CD1c-positive myeloid dendritic cell (primary cell): Measurements from ENCODE around the gene EPB41L1.

Experiments used
- DNase-seq: peaks from one replicate; pipeline ENCODE4 v3.0.0-alpha.2; 2016; ENCODE audit errors: extremely low spot score

EPB41L1 gene

DNA sequence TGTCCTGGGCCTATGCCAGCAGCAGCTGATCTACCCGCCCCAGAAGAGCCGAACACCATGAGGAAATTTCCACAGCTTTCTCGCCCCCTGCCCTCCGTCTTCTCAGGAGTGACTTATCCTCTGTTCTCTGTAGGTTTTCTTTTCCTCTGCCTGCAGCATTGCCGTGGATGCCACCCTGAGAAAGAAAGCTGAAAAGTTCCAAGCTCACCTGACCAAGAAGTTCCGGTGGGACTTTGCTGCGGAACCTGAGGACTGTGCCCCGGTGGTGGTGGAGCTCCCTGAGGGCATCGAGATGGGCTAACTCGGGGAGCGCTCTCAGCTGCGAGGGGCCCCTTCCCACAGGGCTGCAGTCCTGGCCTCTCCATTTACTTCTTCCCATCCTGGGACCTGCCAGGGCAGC is 100.9 kb downstream of the EPB41L1 start:
- no peak for DNase-seq

DNA sequence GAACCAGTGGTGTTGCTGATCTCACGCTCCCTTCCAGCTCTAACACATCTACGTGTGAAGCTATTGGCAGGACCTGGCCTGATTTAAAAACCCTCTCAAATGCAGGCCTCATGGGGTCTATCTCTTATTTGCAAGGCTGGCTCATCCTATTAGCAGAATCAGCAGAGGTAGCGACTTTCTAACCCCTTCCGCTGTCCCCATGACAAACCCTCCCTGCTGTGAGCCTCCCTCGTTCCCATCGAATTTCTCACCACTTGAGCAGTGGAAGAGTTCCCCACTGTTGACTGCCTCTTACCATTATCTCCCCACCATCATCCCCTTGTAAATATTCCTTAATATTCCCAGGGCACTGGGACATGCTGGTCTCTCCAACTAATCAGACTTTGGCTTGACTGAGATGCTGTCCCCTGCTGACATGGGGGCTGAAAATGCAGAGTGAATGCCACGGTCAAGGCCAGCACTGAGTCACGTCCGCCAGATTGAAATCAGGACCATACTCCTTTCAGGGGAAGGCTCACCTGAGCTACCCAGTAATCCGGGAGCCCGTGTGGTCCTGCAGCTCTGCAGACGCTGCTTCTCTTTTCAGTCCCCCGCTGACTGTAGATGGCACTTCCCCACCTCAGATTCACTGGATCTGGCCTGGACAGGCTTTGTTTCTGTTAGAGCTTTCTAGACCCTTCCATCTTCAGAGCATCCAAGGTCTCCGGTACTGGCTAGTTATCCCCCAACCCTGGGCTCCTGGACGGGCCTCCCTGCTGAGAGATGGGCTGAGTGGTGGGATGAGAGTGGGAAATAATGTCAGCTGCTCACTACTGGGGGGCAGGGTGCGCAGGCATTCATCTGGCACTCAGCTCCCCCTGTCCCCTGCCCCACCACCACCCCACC is 104.9 kb downstream of the EPB41L1 start:
- DNase-seq = no peak

GRCh38 chr20:36260316-36260715 is 105.8 kb downstream of the EPB41L1 start:
- no peak for DNase-seq

- no peak for DNase-seq
These were observed 107.0 kb downstream of the EPB41L1 start for GRCh38 chr20:36261389-36262105.

DNA sequence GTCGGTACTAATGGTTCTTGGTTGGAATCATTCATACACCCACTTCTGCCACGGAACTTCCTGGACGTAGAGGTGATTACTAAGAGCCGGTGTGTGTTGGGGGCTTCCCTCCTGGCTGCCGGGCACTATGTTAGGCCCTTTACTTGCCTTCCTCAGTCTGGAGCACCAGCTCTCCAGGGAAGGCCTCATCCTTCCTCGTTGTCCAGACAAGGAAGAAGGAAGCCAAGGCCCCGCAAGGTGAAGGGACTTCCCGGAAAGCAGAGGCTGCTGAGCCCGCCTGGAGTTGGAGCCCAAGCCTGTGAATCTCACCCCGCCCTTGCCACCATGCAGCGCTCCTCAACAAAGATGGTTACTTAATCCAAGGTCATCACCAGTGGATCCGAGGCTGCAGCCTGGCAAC is 107.9 kb downstream of the EPB41L1 start:
- no peak for DNase-seq

GRCh38 chr20:36264426-36265246 is 110.1 kb downstream of the EPB41L1 start:
- DNase-seq = no peak

GRCh38 chr20:36266189-36266588 is 111.6 kb downstream of the EPB41L1 start:
- no peak for DNase-seq

DNA sequence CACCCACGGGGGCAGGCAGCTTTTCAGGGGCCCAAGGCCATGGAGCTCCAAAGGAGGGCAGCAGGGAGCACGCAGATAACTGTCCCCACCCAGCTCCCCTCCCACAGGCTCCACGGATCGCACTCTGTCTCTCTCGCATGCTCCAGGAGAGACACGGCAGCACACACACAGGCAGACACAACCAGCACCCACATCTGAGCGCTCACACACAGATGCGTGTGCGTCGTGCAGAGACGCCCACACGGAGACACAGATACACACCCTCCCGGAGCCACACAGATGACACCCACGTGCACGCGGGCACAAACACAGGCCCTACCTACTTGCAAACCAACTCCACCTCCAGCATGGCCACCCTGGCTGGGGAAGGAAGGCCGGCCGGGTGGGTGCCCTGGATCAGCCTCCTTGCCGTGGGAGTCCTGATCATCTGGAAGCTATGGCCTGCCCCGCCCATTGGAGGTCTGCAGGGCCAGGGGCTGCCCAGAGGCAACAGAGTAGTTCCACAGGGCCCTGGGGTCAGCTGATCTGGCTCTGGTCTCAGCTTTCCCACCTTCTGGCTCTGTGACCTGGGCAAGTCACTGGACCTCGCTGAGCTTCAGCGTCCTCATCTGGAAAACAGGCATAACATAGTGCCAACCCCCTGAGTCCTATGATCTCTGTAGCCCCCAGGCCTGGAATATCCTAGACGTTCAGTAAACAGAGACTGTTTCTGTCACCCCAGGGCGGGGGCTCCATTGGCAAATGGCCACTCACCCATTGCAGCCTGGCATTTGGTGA is 113.3 kb downstream of the EPB41L1 start:
- DNase-seq = no peak

DNA sequence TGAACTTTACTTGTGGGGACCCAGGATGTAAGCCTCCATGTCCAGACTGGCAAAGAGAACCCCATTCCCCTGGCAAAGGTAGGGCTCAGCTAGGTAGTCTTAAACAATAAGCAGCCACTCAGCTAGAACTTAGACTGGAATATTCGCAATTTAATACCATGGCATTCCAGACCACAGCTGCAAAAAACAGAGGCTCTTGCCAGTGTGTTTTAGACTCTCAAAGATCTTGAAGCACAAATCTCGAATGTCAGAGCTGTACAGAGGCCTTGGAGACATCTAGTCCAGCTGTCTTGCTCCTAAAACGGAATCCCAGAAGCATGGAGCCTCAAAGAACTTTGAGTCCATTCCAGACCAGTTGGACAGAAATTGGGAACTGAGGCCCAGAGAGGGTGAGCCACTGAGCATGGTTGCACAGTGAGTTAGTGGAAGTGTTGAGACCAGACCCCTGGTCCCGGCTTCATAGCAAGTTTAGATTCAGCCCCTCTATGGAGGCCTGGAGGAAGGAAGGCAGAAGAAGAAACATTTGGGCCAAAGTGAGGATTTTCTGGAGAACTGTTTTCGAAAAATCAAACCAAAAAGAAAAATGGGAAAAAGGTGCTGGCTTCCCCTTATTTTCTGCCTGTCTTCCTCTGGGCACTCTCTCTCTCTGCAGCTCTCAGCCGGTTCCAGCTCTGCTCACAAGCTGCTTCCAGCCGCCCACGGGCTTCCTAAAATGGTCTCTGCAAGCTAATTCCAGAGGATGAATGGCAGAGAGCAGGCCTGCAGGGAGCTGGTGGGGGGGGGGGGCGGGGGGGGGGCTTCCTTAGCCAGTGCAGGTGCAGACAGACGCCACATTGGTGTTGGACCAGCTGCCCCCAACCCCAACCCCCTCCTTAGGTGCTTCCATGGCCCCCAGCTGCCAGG is 114.2 kb downstream of the EPB41L1 start:
- no peak for DNase-seq

GRCh38 chr20:36269507-36269906 is 115.0 kb downstream of the EPB41L1 start:
- DNase-seq = no peak

- no peak for DNase-seq
These were observed 116.5 kb downstream of the EPB41L1 start for GRCh38 chr20:36270744-36271638.

GRCh38 chr20:36271639-36272546 is 117.4 kb downstream of the EPB41L1 start:
- DNase-seq = no peak

DNA sequence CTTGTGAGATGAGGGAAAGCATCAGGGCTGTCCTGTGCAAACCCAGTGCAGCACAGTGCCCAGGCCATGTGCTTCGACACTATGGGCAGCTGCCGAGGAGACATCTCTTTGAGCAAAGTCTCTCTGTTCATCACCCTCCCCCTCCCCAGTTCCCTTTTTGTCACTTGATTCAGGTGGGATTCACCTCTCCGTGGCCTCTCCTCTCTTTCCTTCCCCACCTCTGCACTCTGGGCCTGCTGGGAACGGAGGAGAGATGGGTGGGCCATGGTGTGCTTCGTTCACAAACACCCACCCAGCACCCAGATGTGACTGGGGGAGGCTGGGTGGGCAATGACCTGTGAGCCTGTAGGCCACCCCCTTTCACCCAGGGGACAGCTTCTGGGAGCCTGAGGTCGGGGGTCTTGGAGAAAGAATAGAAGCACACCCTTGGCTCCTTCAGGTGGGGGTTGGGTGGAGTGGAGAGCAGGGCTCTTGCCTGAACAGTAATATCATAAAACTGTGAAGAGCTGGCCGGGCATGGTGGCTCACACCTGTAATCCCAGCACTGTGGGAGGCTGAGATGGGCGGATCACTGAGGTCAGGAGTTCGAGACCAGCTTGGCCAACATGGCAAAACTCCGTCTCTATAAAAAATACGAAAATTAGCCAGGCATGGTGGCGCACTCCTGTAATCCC is 118.1 kb downstream of the EPB41L1 start:
- DNase-seq = no peak

GRCh38 chr20:36273414-36274180 is 119.1 kb downstream of the EPB41L1 start:
- DNase-seq = no peak

GRCh38 chr20:36274181-36274841 is 119.8 kb downstream of the EPB41L1 start:
- no peak for DNase-seq

GRCh38 chr20:36275011-36275410 is 120.5 kb downstream of the EPB41L1 start:
- no peak for DNase-seq
